Neuron (in vitro differentiated cells): Measurements from ENCODE around the gene HARS1.
"Not testable (repeated sequence)": the region's sequence is repeated elsewhere in the genome, so short reads cannot be mapped to it uniquely, and the experiment has no call there.

Experiments used
- H2AFZ ChIP-seq: one replicate; pipeline ENCODE4 v1.6.1; 2013; ENCODE audit warnings: low read depth, mild to moderate bottlenecking, inconsistent platforms, low read length, moderate library complexity
- H3K27me3 ChIP-seq: one replicate; pipeline ENCODE4 v1.6.1; 2013; ENCODE audit warnings: low read length; ENCODE audit not compliant: insufficient read depth
- H3K36me3 ChIP-seq: one replicate; pipeline ENCODE4 v1.6.1; 2013; ENCODE audit warnings: low read length; ENCODE audit not compliant: insufficient read depth
- H3K4me1 ChIP-seq: one replicate; pipeline ENCODE4 v1.6.1; 2013; ENCODE audit warnings: low read length; ENCODE audit not compliant: insufficient read depth
- H3K4me3 ChIP-seq: 2 replicates; pipeline ENCODE4 v1.5.1; 2013; ENCODE audit warnings: mild to moderate bottlenecking, low read length, moderate library complexity
- H3K9me3 ChIP-seq: one replicate; pipeline ENCODE4 v1.6.1; 2013; ENCODE audit warnings: low read length

The HARS1 gene

GRCh38 chr5:140634103-140634502, 57.1 kb downstream of the HARS1 start:
- H3K9me3 ChIP-seq: peaks cover 6% of the 10 kb centered on the region
- H3K27me3 ChIP-seq: no peaks in the 10 kb centered on the region
- no peaks in the 10 kb centered on the region for H3K36me3 ChIP-seq
- H3K4me3 ChIP-seq: no peak overlapping the region
- no peaks in the 10 kb centered on the region for H3K4me1 ChIP-seq
- no peak overlapping the region for H2AFZ ChIP-seq

- Histone ChIP-seq H3K4me3 (no peak overlapping the region), H3K27me3 (no peaks in the 10 kb centered on the region)
Measured at GRCh38 chr5:140633501-140633900, 57.7 kb downstream of the HARS1 start.

GRCh38 chr5:140633021-140633471, 58.1 kb downstream of the HARS1 start, which contains the start of gene CD14:
Gene CD14, minus strand, starts transcription at chr5:140633175. Its CDS starts 104 bp downstream, at chr5:140633071.
- H3K4me3 ChIP-seq: no peak within 1 kb of the TSS

More at GRCh38 chr5:140633501-140633900, 57.7 kb downstream of the HARS1 start:
- Histone ChIP-seq H3K9me3 (peaks cover 6% of the 10 kb centered on the region), H3K4me1 (no peaks in the 10 kb centered on the region), H3K36me3 (no peaks in the 10 kb centered on the region), H2AFZ (no peak overlapping the region)

GRCh38 chr5:140632366-140633020, 58.7 kb downstream of the HARS1 start:
- Histone ChIP-seq H2AFZ (no peak overlapping the region), H3K9me3 (peaks cover 6% of the 10 kb centered on the region), H3K4me3 (no peak overlapping the region), H3K27me3 (no peaks in the 10 kb centered on the region), H3K4me1 (no peaks in the 10 kb centered on the region), H3K36me3 (no peaks in the 10 kb centered on the region)

More at GRCh38 chr5:140633021-140633471, 58.1 kb downstream of the HARS1 start, which contains the start of gene CD14:
- no peaks in the 10 kb centered on the region for H3K36me3 ChIP-seq
- H3K9me3 ChIP-seq: peaks cover 6% of the 10 kb centered on the region
- H2AFZ ChIP-seq: no peak within 1 kb of the TSS
- no peaks in the 10 kb centered on the region for H3K4me1 ChIP-seq
- no peaks in the 10 kb centered on the region for H3K27me3 ChIP-seq

- Histone ChIP-seq H3K4me1 (no peaks in the 10 kb centered on the region), H3K27me3 (no peaks in the 10 kb centered on the region), H3K4me3 (no peak overlapping the region), H3K36me3 (no peaks in the 10 kb centered on the region), H3K9me3 (peaks cover 6% of the 10 kb centered on the region), H2AFZ (no peak overlapping the region)
Measured at GRCh38 chr5:140631831-140632365, 59.3 kb downstream of the HARS1 start.

- Histone ChIP-seq H3K27me3 (no peaks in the 10 kb centered on the region), H3K9me3 (peaks cover 6% of the 10 kb centered on the region), H3K36me3 (no peaks in the 10 kb centered on the region), H3K4me1 (no peaks in the 10 kb centered on the region), H3K4me3 (no peak overlapping the region), H2AFZ (no peak overlapping the region)
Measured at GRCh38 chr5:140631036-140631417, 60.1 kb downstream of the HARS1 start.

- no peak overlapping the region for H3K4me3 ChIP-seq
- H3K9me3 ChIP-seq: peaks cover 6% of the 10 kb centered on the region
- no peaks in the 10 kb centered on the region for H3K4me1 ChIP-seq
- H3K27me3 ChIP-seq: no peaks in the 10 kb centered on the region
- H2AFZ ChIP-seq: no peak overlapping the region
- H3K36me3 ChIP-seq: no peaks in the 10 kb centered on the region
Measured at GRCh38 chr5:140630292-140631035, 60.7 kb downstream of the HARS1 start.

- Histone ChIP-seq H3K27me3 (no peaks in the 10 kb centered on the region), H3K4me3 (no peak overlapping the region), H3K4me1 (no peaks in the 10 kb centered on the region), H3K36me3 (no peaks in the 10 kb centered on the region), H2AFZ (no peak overlapping the region), H3K9me3 (peaks cover 6% of the 10 kb centered on the region)
Measured at GRCh38 chr5:140628711-140629110, 62.5 kb downstream of the HARS1 start.

GRCh38 chr5:140627972-140628371, 63.2 kb downstream of the HARS1 start:
- H3K36me3 ChIP-seq: no peaks in the 10 kb centered on the region
- H3K4me1 ChIP-seq: no peaks in the 10 kb centered on the region
- no peak overlapping the region for H3K4me3 ChIP-seq
- no peaks in the 10 kb centered on the region for H3K27me3 ChIP-seq
- peaks cover 6% of the 10 kb centered on the region for H3K9me3 ChIP-seq
- no peak overlapping the region for H2AFZ ChIP-seq

GRCh38 chr5:140624886-140625285, 66.3 kb downstream of the HARS1 start:
- H3K9me3 ChIP-seq, H3K36me3 ChIP-seq, H3K4me1 ChIP-seq: not testable (repeated sequence)

More at GRCh38 chr5:140624886-140625285, 66.3 kb downstream of the HARS1 start:
- H2AFZ ChIP-seq, H3K4me3 ChIP-seq, H3K27me3 ChIP-seq: not testable (repeated sequence)
